Astrocyte (in vitro differentiated cells and primary cell): ENCODE results near the gene TRIM72.

Experiments
- CTCF ChIP-seq: IDR thresholded peaks from 2 replicates; pipeline ENCODE4 v1.5.1; 2011; ENCODE audit warnings: low read depth, mild to moderate bottlenecking, inconsistent platforms, low read length, moderate library complexity; ENCODE audit not compliant: insufficient read depth
- EZH2 ChIP-seq: IDR thresholded peaks from 2 replicates; pipeline ENCODE4 v1.6.1; 2012; ENCODE audit warnings: mild to moderate bottlenecking, low read length, inconsistent platforms; ENCODE audit not compliant: insufficient read depth

GRCh38 chr16:31204871-31205666 is 8.8 kb upstream of the TRIM72 start:
- no peak for TF ChIP-seq EZH2
- no peak for TF ChIP-seq CTCF
